CD4-positive, alpha-beta T cell treated with Interleukin-4 for 1 hour (primary cell): ENCODE data around the gene WDR54.
A peak's percentile ranks its signal among the peaks of the same experiment; 100 is the strongest.
"Not testable (repeated sequence)": the region's sequence is repeated elsewhere in the genome, so short reads cannot be mapped to it uniquely, and the experiment has no call there.

Experiments used
- DNase-seq, 2 donors: peaks; one replicate each; pipeline ENCODE4 v3.0.0-alpha.2; 2020 to 2022

Gene WDR54

DNA sequence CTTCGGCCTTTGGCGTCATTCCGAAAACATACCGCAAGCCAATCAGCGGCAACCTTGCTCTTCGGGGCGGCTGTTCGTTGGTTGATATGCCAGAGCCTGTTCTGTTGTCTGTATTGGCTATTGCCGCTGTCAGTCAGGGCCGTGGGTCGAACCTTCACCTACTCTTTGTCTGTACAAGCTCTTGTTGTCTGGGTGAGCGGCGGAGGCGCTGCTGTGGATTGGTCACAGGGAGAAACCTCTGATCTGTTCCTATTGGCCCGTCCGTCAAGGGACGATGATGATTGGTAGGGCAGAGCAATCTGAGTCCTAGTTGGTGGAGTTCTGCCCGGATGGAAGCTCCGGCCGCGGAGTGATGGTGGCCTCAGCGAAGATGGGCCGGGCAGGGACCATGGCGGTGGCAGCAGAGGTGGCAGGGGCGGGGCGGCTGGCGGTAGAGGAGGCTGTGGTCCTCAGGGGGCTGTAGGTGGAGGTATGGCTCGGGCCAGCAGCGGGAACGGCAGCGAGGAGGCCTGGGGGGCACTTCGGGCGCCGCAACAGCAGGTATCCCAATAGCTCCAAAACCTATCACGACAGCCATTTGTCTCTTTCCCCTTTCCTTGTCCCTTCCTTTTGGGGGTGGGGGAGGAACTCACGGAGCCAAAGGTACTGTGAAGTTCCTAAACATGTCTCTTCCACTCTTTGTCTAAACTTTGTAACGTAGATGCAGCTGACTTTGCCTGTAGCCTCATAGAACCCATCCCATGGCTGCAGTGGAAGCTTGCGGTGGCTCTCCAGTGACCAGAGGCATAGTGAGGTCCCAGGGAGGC, 36.8 kb downstream of the WDR54 start, which contains the start of gene WBP1:
Gene WBP1, plus strand, starts transcription at position 307 of the 806 bp plus-strand sequence. Its CDS starts 165 bp downstream, at position 472.
- DNase-seq: peak; percentile 100

GRCh38 chr2:74458938-74459363, 37.4 kb downstream of the WDR54 start:
- DNase-seq: no peak

DNA sequence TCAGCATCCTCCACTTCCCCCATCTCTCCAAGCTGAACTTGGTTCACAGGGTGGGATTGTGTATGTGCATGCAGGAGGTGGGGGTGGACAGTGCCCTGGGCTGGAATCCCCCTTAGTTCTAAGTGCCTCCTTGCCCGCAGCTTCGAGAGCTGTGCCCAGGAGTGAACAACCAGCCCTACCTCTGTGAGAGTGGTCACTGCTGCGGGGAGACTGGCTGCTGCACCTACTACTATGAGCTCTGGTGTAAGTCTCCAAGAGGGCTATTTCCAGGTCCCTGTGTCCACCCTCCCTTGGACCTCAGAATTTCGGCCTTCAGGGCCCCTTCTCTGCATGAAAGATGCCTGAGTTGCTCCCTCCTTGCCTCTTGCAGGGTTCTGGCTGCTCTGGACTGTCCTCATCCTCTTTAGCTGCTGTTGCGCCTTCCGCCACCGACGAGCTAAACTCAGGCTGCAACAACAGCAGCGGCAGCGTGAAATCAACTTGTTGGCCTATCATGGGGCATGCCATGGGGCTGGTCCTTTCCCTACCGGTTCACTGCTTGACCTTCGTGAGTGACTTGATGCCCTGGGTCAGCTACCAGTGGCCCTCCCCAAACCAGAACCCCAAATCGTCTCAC, 38.1 kb downstream of the WDR54 start:
- not testable (repeated sequence) for DNase-seq

DNA sequence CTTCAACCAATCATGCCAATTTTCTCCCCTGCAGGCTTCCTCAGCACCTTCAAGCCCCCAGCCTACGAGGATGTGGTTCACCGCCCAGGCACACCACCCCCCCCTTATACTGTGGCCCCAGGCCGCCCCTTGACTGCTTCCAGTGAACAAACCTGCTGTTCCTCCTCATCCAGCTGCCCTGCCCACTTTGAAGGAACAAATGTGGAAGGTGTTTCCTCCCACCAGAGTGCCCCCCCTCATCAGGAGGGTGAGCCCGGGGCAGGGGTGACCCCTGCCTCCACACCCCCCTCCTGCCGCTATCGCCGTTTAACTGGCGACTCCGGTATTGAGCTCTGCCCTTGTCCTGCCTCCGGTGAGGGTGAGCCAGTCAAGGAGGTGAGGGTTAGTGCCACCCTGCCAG, 38.7 kb downstream of the WDR54 start:
- DNase-seq: not testable (repeated sequence)

GRCh38 chr2:74461187-74462053, 39.9 kb downstream of the WDR54 start:
- no peak for DNase-seq

DNA sequence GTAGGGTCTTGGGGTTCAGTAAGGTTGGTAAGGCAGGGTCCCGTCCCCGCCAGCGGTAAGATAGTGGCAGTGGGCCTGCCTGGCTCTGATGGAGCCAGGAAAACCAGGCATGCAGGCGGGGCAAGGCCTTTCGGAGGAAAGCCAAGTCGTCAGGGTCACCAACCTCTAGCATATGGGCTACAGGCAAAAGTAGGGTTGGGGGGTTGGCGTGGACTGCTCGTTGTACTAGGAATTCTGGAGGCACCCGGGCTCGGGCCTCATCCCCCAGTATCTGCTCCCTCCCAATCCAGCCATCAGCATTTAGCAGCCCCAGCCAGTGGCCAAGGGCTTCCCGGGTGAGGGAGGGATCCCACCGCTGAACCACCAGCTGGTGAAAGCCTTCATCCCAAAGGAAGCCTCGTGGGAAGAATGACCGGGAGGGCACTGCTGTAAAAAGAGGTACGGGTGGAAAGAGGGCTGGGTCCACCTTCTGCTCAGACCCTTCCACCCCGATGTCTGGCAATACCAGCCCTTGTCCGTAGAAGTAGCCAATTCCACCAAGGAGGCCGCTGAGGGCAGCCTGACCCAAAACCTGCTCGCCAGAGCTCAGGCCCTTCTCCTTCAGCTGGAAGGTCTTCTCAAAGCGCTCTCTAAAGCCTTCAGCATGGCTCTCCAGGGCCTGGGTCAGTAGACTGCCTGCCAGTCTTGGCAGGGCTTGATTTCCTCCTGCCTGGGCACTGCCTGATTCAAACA, 40.7 kb downstream of the WDR54 start:
- DNase-seq: no peak

GRCh38 chr2:74462786-74463105, 41.2 kb downstream of the WDR54 start:
- DNase-seq: no peak

- DNase-seq: no peak
These were observed 42.9 kb downstream of the WDR54 start for GRCh38 chr2:74464406-74464805.

GRCh38 chr2:74470742-74471141, 49.2 kb downstream of the WDR54 start:
- not testable (repeated sequence) for DNase-seq

DNA sequence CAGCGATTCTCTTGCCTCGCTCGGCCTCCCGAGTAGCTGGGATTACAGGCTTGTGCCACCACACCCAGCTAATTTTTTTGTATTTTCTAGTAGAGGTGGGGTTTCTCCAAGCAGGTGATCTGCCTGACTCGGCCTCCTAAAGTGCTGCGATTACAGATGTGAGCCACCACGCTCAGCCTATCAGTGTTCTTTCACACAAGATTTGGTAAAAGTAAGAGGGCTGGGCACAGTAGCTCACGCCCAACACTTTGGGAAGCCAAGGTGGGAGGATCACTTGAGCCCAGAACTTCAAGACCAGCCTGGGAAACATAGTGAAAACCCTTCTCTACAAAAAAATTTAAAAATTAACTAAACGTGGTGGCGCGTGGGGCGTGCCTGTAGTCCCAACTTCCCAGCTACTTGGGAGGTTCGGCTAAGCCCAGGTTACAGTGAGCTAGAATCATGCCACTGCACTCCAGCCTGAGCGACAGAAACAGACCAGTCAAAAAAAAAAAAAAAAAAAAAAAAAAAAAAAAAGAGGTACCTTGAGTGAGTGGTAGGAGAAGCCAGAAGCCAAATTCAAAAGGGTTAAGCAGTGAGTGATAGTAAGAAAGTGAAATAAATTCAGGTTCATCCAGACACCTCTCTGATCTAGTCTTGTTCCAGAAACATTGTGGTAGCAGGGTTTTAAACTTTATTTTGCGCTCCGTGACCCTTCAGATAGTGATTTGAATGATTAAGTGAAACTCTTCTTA, 50.0 kb downstream of the WDR54 start:
- DNase-seq: no peak

GRCh38 chr2:74472086-74472944, 50.8 kb downstream of the WDR54 start, which contains the start of gene MRPL53:
Gene MRPL53 (minus strand): TSS chr2:74472680. CDS start chr2:74472660, 20 bp downstream.
- DNase-seq: peak; percentile 95 to 96

- DNase-seq: no peak
These were observed 51.4 kb downstream of the WDR54 start for GRCh38 chr2:74472945-74473258.

GRCh38 chr2:74474481-74474880, 53.0 kb downstream of the WDR54 start:
- DNase-seq: no peak

- no peak for DNase-seq
These were observed 53.4 kb downstream of the WDR54 start for GRCh38 chr2:74474899-74475298.
